Aorta (tissue), 5 donors: ENCODE results near the gene ADGRG6. TPM values are rescaled to one million over a fixed set of nuclear protein-coding genes. Genes with fewer than 3 reads are reported as not detected.

Experiments
- ATAC-seq: fragments of 200-7000 bp; cut with Tn5 transposase; one replicate; pipeline ENCODE4 v1.9.1; 2022; ENCODE audit warnings: moderate library complexity; ENCODE audit not compliant: low FRiP score
- DNase-seq, 2 donors: peaks; one replicate each; pipeline ENCODE4 v3.0.0-alpha.2; 2020
- H3K27ac ChIP-seq, 2 donors: one replicate each; pipeline ENCODE4 v1.5.1; 2013; ENCODE audit warnings: low read length in 2 of 2, mild to moderate bottlenecking in 2 of 2, moderate library complexity in 2 of 2, control low read depth in 1 of 2, inconsistent platforms in 1 of 2, low read depth in 1 of 2
- H3K27me3 ChIP-seq, 2 donors: one replicate each; pipeline ENCODE4 v1.6.1; 2013; ENCODE audit warnings: control low read depth in 1 of 2, low read length in 1 of 2, mild to moderate bottlenecking in 1 of 2, moderate library complexity in 1 of 2; ENCODE audit not compliant: insufficient read depth in 2 of 2, control insufficient read depth in 1 of 2
- H3K36me3 ChIP-seq, 2 donors: one replicate each; pipeline ENCODE4 v1.6.1; 2013; ENCODE audit warnings: control low read depth in 1 of 2, low read length in 1 of 2, mild to moderate bottlenecking in 1 of 2; ENCODE audit not compliant: insufficient read depth in 2 of 2, control insufficient read depth in 1 of 2
- H3K4me1 ChIP-seq, 2 donors: one replicate each; pipeline ENCODE4 v1.6.1; 2013; ENCODE audit warnings: low read length in 2 of 2, control low read depth in 1 of 2, mild to moderate bottlenecking in 1 of 2, moderate library complexity in 1 of 2; ENCODE audit not compliant: insufficient read depth in 2 of 2, control insufficient read depth in 1 of 2
- H3K4me3 ChIP-seq, 2 donors: one replicate each; pipeline ENCODE4 v1.5.1; 2013; ENCODE audit warnings: low read length in 2 of 2, control low read depth in 1 of 2, mild to moderate bottlenecking in 1 of 2
- H3K9me3 ChIP-seq: one replicate; pipeline ENCODE4 v1.6.1; 2013; ENCODE audit warnings: mild to moderate bottlenecking, low read length; ENCODE audit not compliant: control insufficient read depth
- WGBS, 2 donors: extraction: QIAGEN DNeasy Blood & Tissue Kit; methylation state at CpG; one replicate each; pipeline ENCODE4 v1.1.7; 2013; 5-methylcytosine and 5-hydroxymethylcytosine counted together
- intact Hi-C, 2 donors: fragments of 100-400 bp; cut with DNase I; formaldehyde crosslinking; loops; one replicate each; pipeline versions ENCODE4 v1.14.2 to v1.15.0; 2022
- polyA plus RNA-seq, 2 donors: library from polyadenylated mRNA; stranded (reverse); fragments of 200-250 nt; gene quantifications; one replicate each; pipeline ENCODE4 v1.2.3, GENCODE V29; 2013
- total RNA-seq, 2 donors: library from RNA; stranded (reverse); fragmentation: NEBNext Ultra II Directional; extraction: Animal tissue kit (Norgen Biotek cat#: 25700); gene quantifications; one replicate each; pipeline ENCODE4 v1.2.1, GENCODE V29; 2021
- donor health status: healthy with polysubstance abuse.
- donor health status: Bipolar disorder and iron deficiency.
- donor health status: DM: no; HTN: no; CAD: no.
- donor health status: DM: no; HTN: no; CAD: no.
- donor health status: DM: yes; HTN: yes; CAD: no.

The ADGRG6 gene
- total and polyA plus RNA-seq, 4 donors: 0.18 to 15.7 (median 7.8) TPM

DNA sequence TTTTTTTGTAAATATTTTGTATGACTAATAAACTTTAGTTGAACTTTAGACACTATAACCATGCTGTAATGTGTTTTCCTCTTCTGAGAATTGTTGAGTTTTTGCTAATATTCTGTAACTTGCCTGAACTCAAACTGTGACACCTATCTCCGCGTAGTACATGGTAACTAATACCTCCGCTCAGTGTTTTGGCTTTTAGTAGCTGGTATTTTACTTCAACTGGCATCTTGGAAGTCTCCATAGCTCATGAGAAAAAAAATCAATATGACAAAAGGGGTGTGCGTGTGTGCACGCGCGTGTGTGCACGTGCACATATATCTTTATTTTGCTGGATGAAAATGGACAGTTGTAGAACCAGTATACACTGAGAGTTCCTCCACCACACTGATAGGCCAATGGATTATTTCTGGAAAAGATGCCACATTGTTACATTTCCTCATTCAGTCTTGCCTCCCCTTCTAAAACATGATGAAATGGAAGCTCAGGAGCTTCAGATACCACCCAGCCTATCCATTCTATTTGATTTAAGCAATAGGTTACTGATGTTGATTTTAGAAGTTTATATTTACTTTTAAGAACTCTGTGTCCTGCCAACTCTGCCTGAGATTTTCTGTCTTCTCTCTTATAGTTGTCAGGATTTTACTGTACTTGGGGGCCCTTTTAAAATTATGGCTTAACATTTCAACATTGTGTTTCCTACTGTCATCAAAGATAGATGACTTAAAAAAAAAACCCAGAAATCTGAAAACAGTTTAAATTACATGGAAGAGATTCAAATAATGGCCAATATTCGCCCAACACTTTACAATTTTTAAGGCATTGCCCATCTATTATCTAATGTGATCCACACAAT, 16.3 kb upstream of the ADGRG6 start:
- H3K27ac ChIP-seq: no peak overlapping the region
- H3K9me3 ChIP-seq: no peaks in the 10 kb centered on the region
- no peaks in the 10 kb centered on the region for H3K27me3 ChIP-seq
- ATAC-seq (no peak), DNase-seq (no peak)
- no peak overlapping the region for H3K4me3 ChIP-seq
- H3K4me1 ChIP-seq: no peaks in the 10 kb centered on the region
- 94% methylated on average over 9 of the region's 9 CpGs for WGBS, 2 donors
- no peaks in the 10 kb centered on the region for H3K36me3 ChIP-seq
- intact Hi-C loops: no loop called here

DNA sequence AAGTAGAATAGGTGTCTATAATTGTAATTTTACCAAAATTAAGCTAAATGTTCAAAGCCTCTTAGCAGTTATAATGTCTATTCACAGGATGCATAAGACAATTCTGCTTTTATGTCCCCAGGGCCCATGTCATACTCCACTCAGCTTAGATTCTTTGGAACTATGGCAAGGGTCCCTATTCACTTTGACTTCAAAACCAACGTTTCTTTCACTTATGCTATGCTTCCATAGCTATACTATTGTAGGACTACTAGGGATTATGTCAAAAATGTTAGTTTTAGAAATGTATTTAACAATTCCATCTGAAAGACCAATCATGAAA, 15.8 kb upstream of the ADGRG6 start:
- no peaks in the 10 kb centered on the region for H3K4me1 ChIP-seq
- ATAC-seq: no peak
- 46 to 48% methylated on average over 1 of the region's 1 CpG for WGBS, 2 donors
- no peak for DNase-seq
- H3K9me3 ChIP-seq: no peaks in the 10 kb centered on the region
- H3K27me3 ChIP-seq: no peaks in the 10 kb centered on the region
- no peaks in the 10 kb centered on the region for H3K36me3 ChIP-seq
- no peak overlapping the region for H3K4me3 ChIP-seq
- intact Hi-C loops: no loop called here
- H3K27ac ChIP-seq: no peak overlapping the region

DNA sequence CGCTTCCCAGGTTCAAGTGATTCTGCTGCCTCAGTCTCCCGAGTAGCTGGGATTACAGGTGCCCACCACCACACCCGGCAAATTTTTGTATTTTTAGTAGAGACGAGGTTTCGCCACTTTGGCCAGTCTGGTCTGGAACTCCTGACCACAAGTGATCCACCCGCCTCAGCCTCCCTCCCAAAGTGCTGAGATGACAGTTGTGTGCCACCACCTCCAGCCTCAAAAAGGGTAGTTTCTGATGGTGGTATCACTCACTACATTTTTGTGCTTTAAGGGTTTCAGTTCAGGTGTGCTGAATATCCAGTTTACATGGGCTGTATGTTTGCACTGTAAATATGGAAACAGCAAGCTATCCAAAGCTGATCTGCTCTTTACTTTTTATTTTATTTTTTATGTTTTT, 12.1 kb upstream of the ADGRG6 start:
- Histone ChIP-seq H3K9me3 (no peaks in the 10 kb centered on the region), H3K27me3 (no peaks in the 10 kb centered on the region), H3K36me3 (no peaks in the 10 kb centered on the region), H3K4me1 (no peaks in the 10 kb centered on the region), H3K4me3 (no peak overlapping the region), H3K27ac (no peak overlapping the region)
- no peak for DNase-seq
- 92 to 94% methylated on average over 6 of the region's 6 CpGs for WGBS, 2 donors
- ATAC-seq: no peak
- intact Hi-C loops: no loop called here

DNA sequence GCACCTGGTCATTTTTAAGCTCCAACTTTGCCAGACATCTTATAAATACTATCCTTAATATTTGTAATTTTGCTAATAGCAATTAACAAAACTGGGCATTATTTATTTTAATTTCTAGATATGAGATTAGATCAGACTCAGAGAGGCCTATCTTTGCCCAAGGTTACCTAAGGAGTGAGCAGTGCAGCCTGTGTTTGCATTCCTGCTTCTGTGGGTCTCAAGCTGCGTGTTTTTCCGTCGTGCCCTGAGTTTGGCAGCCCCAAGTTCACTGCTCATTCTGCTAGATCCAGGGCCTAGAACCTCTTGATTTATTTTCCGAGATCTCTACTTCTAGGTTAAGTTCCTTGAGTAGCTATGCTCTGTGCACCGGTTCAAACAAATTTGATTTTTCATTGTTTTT, 11.0 kb upstream of the ADGRG6 start:
- Histone ChIP-seq H3K9me3 (no peaks in the 10 kb centered on the region), H3K36me3 (no peaks in the 10 kb centered on the region), H3K4me3 (no peak overlapping the region), H3K4me1 (no peaks in the 10 kb centered on the region), H3K27ac (no peak overlapping the region), H3K27me3 (no peaks in the 10 kb centered on the region)
- no peak for ATAC-seq
- WGBS, 2 donors: 82 to 87% methylated on average over 5 of the region's 5 CpGs
- DNase-seq: no peak
- intact Hi-C loops: no loop called here

DNA sequence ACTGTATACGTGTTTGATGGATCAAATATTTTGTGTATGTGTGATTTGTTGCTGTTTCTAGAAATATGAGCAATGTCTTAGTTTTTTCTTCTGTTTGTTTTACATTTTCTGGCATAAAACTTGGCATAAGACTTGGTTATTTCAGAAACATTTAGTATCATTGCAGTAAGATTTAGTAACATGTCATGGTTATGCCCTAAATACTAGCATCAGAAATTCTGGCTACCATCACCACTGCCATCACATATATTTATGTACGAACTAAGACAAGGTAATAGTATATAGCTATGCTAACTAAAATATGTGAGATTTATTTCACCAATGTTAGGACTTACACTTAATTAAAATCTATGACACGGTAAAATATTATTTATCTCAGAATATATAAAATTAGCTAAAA, 10.3 kb upstream of the ADGRG6 start:
- no peaks in the 10 kb centered on the region for H3K27me3 ChIP-seq
- H3K36me3 ChIP-seq: no peaks in the 10 kb centered on the region
- intact Hi-C loops: no loop called here
- no peaks in the 10 kb centered on the region for H3K4me1 ChIP-seq
- H3K9me3 ChIP-seq: no peaks in the 10 kb centered on the region
- DNase-seq (no peak), ATAC-seq (no peak)
- H3K4me3 ChIP-seq: no peak overlapping the region
- H3K27ac ChIP-seq: no peak overlapping the region
- 66 to 70% methylated on average over 3 of the region's 3 CpGs for WGBS, 2 donors

DNA sequence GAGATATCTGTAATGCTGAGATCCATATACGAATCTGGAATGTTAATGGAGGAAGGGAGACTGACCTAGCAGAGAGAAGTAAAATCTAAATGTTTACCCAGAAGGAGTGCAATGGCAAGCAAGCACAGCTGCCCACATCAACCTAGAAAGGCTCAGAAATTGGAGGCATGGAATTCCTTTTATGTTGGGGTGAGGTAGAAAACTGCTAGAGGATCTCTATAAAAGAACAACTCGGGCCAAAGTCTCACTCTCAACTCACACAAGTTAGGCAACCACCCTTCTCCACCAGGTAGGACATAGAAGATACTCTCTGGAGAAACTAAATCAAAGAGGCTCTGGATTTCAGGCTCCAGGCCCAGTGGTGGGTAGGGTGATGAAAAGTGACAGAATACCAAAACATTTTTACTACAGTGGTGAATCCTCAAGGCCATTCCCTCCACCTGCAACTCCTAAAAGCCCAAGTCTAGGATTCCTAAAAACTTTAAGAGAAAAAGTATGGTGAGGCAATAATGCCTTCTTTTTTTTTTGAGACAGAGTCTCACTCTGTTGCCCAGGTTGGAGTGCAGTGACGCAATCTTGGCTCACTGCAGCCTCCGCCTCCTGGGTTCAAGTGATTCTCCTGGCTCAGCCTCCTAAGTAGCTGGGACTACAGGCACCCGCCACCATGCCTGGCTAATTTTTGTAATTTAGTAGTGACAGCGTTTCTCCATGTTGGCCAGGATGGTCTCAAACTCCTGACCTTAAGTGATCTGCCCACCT, 9.5 kb upstream of the ADGRG6 start:
- no peak for ATAC-seq
- WGBS, 2 donors: 86 to 91% methylated on average over 6 of the region's 6 CpGs

DNA sequence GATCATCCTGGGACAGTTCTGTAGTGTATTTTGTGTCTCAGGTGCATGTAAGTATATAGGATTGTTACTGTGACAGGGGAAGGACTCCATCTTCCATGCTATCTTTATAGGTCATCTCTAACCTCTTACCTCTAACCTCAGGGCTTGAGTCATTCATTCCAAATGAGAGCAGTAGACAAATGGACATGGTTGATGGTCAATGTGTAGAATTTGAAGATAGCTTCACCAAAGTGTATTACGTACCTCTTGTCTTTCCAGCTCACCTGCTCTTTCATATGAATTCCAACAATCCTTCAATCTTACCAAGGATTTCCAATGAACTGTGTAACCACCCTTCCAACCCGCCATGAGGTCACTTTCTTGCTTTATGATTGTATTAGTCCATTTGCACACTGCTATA, 8.7 kb upstream of the ADGRG6 start:
- WGBS, 2 donors: 96% methylated on average over 2 of the region's 2 CpGs

More for the DNA sequence above, 9.5 kb upstream of the ADGRG6 start:
- DNase-seq: peak in 1 of 2 donors; percentile 25
- Histone ChIP-seq H3K4me1 (no peaks in the 10 kb centered on the region), H3K27me3 (no peaks in the 10 kb centered on the region), H3K9me3 (no peaks in the 10 kb centered on the region), H3K36me3 (no peaks in the 10 kb centered on the region), H3K27ac (no peak overlapping the region), H3K4me3 (no peak overlapping the region)
- intact Hi-C loops: no loop called here

GRCh38 chr6:142294679-142295078, 7.1 kb upstream of the ADGRG6 start:
- intact Hi-C loops: no loop called here
- no peaks in the 10 kb centered on the region for H3K9me3 ChIP-seq
- H3K4me1 ChIP-seq: no peaks in the 10 kb centered on the region
- H3K27ac ChIP-seq: no peak overlapping the region
- H3K4me3 ChIP-seq: no peak overlapping the region
- ATAC-seq (no peak), DNase-seq (no peak)
- H3K36me3 ChIP-seq: no peaks in the 10 kb centered on the region
- WGBS, 2 donors: 90 to 91% methylated on average over 1 of the region's 1 CpG
- no peaks in the 10 kb centered on the region for H3K27me3 ChIP-seq

More for the DNA sequence above, 8.7 kb upstream of the ADGRG6 start:
- Histone ChIP-seq H3K4me3 (no peak overlapping the region), H3K27ac (no peak overlapping the region), H3K27me3 (no peaks in the 10 kb centered on the region), H3K9me3 (no peaks in the 10 kb centered on the region), H3K36me3 (no peaks in the 10 kb centered on the region), H3K4me1 (no peaks in the 10 kb centered on the region)
- DNase-seq (no peak), ATAC-seq (no peak)
- intact Hi-C loops: no loop called here
